ENCODE data around the gene RUNX2.

Gene RUNX2

GRCh38 chr6:45707176-45707575 is 379.0 kb downstream of the RUNX2 start:
- intact Hi-C loops (cut with DNase I): no loop called here
- DNase-seq: no peak

- DNase-seq: no peak
- intact Hi-C loops (cut with DNase I): loop anchor here (5.0 to 10.0 kb wide), 2 partner anchors 285 to 1232 kb away; no protein-coding TSS in a partner anchor
Observed at GRCh38 chr6:45709781-45710220, 381.7 kb downstream of the RUNX2 start.

- no peak for DNase-seq
- intact Hi-C loops (cut with DNase I): loop anchor here (5.0 to 10.0 kb wide), 2 partner anchors 286 to 1233 kb away; no protein-coding TSS in a partner anchor
Observed at GRCh38 chr6:45710304-45710821, 382.2 kb downstream of the RUNX2 start.

GRCh38 chr6:45712076-45712475 is 383.9 kb downstream of the RUNX2 start:
- DNase-seq: no peak
- intact Hi-C loops (cut with DNase I): loop anchor here (5.0 to 10.0 kb wide), 2 partner anchors 287 to 1235 kb away; no protein-coding TSS in a partner anchor

- intact Hi-C loops (cut with DNase I): loop anchor here (5.0 to 10.0 kb wide), 2 partner anchors 288 to 1235 kb away; no protein-coding TSS in a partner anchor
- DNase-seq: no peak
Observed at GRCh38 chr6:45712786-45713185, 384.7 kb downstream of the RUNX2 start.

Data from posterior cingulate gyrus (tissue), 11 donors.